SK-N-SH (cell line): ENCODE data around the gene BRWD1.

Experiments used
- CHD2 ChIP-seq: fragments of 150-350 bp; IDR thresholded peaks from 2 replicates; pipeline ENCODE4 v1.6.1; 2018; ENCODE audit warnings: low read length; ENCODE audit not compliant: partially characterized antibody
- EP300 ChIP-seq, 2 experiments: IDR thresholded peaks; 2 replicates each; pipeline versions ENCODE4 v1.4.0 to v1.6.1; 2012; ENCODE audit warnings: borderline replicate concordance in 1 of 2, low read depth in 1 of 2, low read length in 1 of 2
- MXI1 ChIP-seq: IDR thresholded peaks from 2 replicates; pipeline ENCODE4 v1.6.1; 2012; ENCODE audit warnings: mild to moderate bottlenecking, low read depth, low read length, improper control_type of control experiment
- RAD21 ChIP-seq: IDR thresholded peaks from 2 replicates; pipeline ENCODE4 v1.6.1; 2012; ENCODE audit warnings: mild to moderate bottlenecking, low read length
- RCOR1 ChIP-seq: fragments of 150-350 bp; IDR thresholded peaks from 2 replicates; pipeline ENCODE4 v1.6.1; 2017; ENCODE audit warnings: antibody characterized with exemption, low read length
- RFX5 ChIP-seq: IDR thresholded peaks from 2 replicates; pipeline ENCODE4 v1.6.1; 2012; ENCODE audit warnings: mild to moderate bottlenecking, improper control_type of control experiment, low read length
- USF2 ChIP-seq: fragments of 150-350 bp; IDR thresholded peaks from 2 replicates; pipeline ENCODE4 v1.6.1; 2017; ENCODE audit warnings: antibody characterized with exemption, low read length, low read depth, borderline replicate concordance
- TF ChIP-seq, protein P1 (sequence below): fragments of 200-600 bp; sonication (generic); IDR thresholded peaks from 2 replicates; pipeline ENCODE4 v1.6.1; 2017; ENCODE audit warnings: antibody characterized with exemption, mild to moderate bottlenecking, moderate library complexity
- TF ChIP-seq, protein P2 (sequence below): IDR thresholded peaks from 2 replicates; pipeline ENCODE4 v1.6.1; 2012; ENCODE audit warnings: mild to moderate bottlenecking, low read depth, low read length, moderate library complexity

DNA sequence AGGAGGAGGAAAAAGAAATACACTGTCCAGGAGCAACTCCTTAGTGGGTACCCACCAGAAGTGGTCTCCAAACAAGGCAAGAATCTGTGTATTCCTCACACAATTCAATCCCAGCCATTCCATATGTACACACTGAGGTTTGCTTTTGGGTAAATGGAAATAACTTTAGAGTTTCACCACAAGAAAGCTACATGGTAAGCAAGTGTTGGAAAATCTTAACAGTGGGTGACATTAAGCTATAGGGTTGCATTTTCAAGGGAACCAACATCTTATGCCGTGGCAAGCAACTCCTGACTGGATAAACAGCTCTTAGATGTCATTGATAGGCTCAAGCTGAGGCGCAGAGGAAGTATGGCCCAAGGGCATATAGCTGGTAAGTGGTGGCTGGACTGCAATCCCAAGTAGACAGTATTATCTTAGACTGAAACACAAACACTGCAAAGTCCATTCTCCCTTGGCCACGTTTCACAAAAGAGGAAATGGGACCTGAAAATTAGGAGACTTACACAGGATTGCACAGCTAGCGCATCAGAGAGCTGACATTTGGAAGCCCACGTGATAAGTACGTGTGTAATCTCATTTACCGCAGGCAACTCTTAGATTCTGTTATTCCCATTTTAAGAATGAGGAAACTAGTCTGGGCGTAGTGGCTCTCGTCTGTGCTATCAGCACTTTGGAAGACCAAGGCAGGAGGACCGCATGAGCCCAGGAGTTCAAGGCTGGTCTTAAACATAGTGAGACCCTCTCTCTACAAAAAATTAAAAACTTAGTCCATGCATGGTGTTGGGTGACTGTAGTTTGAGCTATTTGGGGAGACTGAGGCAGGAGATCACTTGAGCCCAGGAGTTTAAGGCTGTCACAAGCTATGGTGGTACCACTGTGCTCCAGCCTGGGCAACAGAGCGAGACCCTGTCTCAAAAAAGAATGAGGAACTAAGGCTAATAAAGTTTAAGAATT lies 4.0 kb upstream of the BRWD1 start:
- TF ChIP-seq, protein P1, sequence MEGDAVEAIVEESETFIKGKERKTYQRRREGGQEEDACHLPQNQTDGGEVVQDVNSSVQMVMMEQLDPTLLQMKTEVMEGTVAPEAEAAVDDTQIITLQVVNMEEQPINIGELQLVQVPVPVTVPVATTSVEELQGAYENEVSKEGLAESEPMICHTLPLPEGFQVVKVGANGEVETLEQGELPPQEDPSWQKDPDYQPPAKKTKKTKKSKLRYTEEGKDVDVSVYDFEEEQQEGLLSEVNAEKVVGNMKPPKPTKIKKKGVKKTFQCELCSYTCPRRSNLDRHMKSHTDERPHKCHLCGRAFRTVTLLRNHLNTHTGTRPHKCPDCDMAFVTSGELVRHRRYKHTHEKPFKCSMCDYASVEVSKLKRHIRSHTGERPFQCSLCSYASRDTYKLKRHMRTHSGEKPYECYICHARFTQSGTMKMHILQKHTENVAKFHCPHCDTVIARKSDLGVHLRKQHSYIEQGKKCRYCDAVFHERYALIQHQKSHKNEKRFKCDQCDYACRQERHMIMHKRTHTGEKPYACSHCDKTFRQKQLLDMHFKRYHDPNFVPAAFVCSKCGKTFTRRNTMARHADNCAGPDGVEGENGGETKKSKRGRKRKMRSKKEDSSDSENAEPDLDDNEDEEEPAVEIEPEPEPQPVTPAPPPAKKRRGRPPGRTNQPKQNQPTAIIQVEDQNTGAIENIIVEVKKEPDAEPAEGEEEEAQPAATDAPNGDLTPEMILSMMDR = no peak
- TF ChIP-seq RCOR1 (no peak), MXI1 (no peak), USF2 (no peak), RFX5 (no peak), EP300 (IDR thresholded peaks at IDR 0.05; ENCODE audit: borderline replicate concordance in 1 of 2, low read depth in 1 of 2, low read length in 1 of 2) (no peak), CHD2 (no peak), RAD21 (no peak)
- TF ChIP-seq, protein P2, sequence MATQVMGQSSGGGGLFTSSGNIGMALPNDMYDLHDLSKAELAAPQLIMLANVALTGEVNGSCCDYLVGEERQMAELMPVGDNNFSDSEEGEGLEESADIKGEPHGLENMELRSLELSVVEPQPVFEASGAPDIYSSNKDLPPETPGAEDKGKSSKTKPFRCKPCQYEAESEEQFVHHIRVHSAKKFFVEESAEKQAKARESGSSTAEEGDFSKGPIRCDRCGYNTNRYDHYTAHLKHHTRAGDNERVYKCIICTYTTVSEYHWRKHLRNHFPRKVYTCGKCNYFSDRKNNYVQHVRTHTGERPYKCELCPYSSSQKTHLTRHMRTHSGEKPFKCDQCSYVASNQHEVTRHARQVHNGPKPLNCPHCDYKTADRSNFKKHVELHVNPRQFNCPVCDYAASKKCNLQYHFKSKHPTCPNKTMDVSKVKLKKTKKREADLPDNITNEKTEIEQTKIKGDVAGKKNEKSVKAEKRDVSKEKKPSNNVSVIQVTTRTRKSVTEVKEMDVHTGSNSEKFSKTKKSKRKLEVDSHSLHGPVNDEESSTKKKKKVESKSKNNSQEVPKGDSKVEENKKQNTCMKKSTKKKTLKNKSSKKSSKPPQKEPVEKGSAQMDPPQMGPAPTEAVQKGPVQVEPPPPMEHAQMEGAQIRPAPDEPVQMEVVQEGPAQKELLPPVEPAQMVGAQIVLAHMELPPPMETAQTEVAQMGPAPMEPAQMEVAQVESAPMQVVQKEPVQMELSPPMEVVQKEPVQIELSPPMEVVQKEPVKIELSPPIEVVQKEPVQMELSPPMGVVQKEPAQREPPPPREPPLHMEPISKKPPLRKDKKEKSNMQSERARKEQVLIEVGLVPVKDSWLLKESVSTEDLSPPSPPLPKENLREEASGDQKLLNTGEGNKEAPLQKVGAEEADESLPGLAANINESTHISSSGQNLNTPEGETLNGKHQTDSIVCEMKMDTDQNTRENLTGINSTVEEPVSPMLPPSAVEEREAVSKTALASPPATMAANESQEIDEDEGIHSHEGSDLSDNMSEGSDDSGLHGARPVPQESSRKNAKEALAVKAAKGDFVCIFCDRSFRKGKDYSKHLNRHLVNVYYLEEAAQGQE = no peak
